GF-D8 (cell line): ENCODE data around the gene CFAP46.
"Not testable (repeated sequence)": the region's sequence is repeated elsewhere in the genome, so short reads cannot be mapped to it uniquely, and the experiment has no call there.

Source experiments
- DNase-seq: peaks from one replicate; lab custom pipeline; 2025; lab: John Stamatoyannopoulos, UW

The CFAP46 gene

GRCh38 chr10:132926777-132927650 is 15.4 kb downstream of the CFAP46 start:
- no peak for DNase-seq

- DNase-seq: no peak
These were observed 16.3 kb downstream of the CFAP46 start for GRCh38 chr10:132926070-132926469.

GRCh38 chr10:132925614-132926013 is 16.8 kb downstream of the CFAP46 start:
- no peak for DNase-seq

GRCh38 chr10:132925071-132925561 is 17.3 kb downstream of the CFAP46 start:
- no peak for DNase-seq

GRCh38 chr10:132924046-132924952 is 18.1 kb downstream of the CFAP46 start:
- no peak for DNase-seq

- not testable (repeated sequence) for DNase-seq
These were observed 19.0 kb downstream of the CFAP46 start for GRCh38 chr10:132923384-132923783.

GRCh38 chr10:132922872-132923271 is 19.5 kb downstream of the CFAP46 start:
- DNase-seq: no peak

GRCh38 chr10:132921818-132922807 is 20.3 kb downstream of the CFAP46 start:
- no peak for DNase-seq

- no peak for DNase-seq
These were observed 21.3 kb downstream of the CFAP46 start for GRCh38 chr10:132921086-132921485.

- no peak for DNase-seq
These were observed 22.1 kb downstream of the CFAP46 start for GRCh38 chr10:132920101-132920925.

GRCh38 chr10:132919374-132920100 is 22.8 kb downstream of the CFAP46 start:
- no peak for DNase-seq

GRCh38 chr10:132918617-132919373 is 23.6 kb downstream of the CFAP46 start:
- no peak for DNase-seq

GRCh38 chr10:132918264-132918616 is 24.1 kb downstream of the CFAP46 start:
- DNase-seq: no peak

GRCh38 chr10:132916956-132917666 is 25.3 kb downstream of the CFAP46 start:
- DNase-seq: no peak

- no peak for DNase-seq
These were observed 25.9 kb downstream of the CFAP46 start for GRCh38 chr10:132916421-132916841.

- no peak for DNase-seq
These were observed 27.0 kb downstream of the CFAP46 start for GRCh38 chr10:132915411-132915810.

- no peak for DNase-seq
These were observed 27.6 kb downstream of the CFAP46 start for GRCh38 chr10:132914732-132915131.

- DNase-seq: no peak
These were observed 28.7 kb downstream of the CFAP46 start for GRCh38 chr10:132913559-132914115.
